SW480 (cell line): ENCODE measurements around the gene CDCP1.
A peak's percentile ranks its signal among the peaks of the same experiment; 100 is the strongest.

Experiments used
- DNase-seq: peaks from one replicate; pipeline ENCODE4 v3.0.0-alpha.2; 2016; ENCODE audit warnings: low spot score

The CDCP1 gene

GRCh38 chr3:45109771-45110508 lies 36.2 kb downstream of the CDCP1 start:
- DNase-seq, result peak; percentile 71

GRCh38 chr3:45106874-45107273 lies 39.3 kb downstream of the CDCP1 start:
- peak; percentile 57 for DNase-seq

- peak; percentile 98 for DNase-seq
These were observed 40.1 kb downstream of the CDCP1 start for GRCh38 chr3:45105855-45106671.

GRCh38 chr3:45104715-45105711 lies 41.2 kb downstream of the CDCP1 start:
- peak; percentile 88 for DNase-seq

- DNase-seq, result no peak
These were observed 42.1 kb downstream of the CDCP1 start for GRCh38 chr3:45103753-45104714.

- DNase-seq, result no peak
These were observed 42.8 kb downstream of the CDCP1 start for GRCh38 chr3:45103334-45103733.

GRCh38 chr3:45100981-45101407 lies 45.2 kb downstream of the CDCP1 start:
- no peak for DNase-seq

- no peak for DNase-seq
These were observed 47.9 kb downstream of the CDCP1 start for GRCh38 chr3:45098310-45098709.

- no peak for DNase-seq
These were observed 48.8 kb downstream of the CDCP1 start for GRCh38 chr3:45097296-45097883.

- DNase-seq, result no peak
These were observed 50.2 kb downstream of the CDCP1 start for GRCh38 chr3:45095916-45096526.

GRCh38 chr3:45093176-45093575 lies 53.0 kb downstream of the CDCP1 start:
- DNase-seq, result no peak

GRCh38 chr3:45092132-45093031 lies 53.8 kb downstream of the CDCP1 start:
- peak; percentile 59 for DNase-seq

GRCh38 chr3:45090855-45091254 lies 55.3 kb downstream of the CDCP1 start:
- no peak for DNase-seq

- DNase-seq, result no peak
These were observed 57.4 kb downstream of the CDCP1 start for GRCh38 chr3:45088543-45089358.

GRCh38 chr3:45087155-45087554 lies 59.0 kb downstream of the CDCP1 start:
- no peak for DNase-seq

GRCh38 chr3:45084820-45085816 lies 61.1 kb downstream of the CDCP1 start:
- DNase-seq, result no peak

GRCh38 chr3:45084361-45084760 lies 61.8 kb downstream of the CDCP1 start:
- no peak for DNase-seq
